Stomach (tissue), 9 donors: ENCODE measurements around the gene CEL. TPM values are rescaled to one million over a fixed set of nuclear protein-coding genes. Genes with fewer than 3 reads are reported as not detected.

Experiments
- DNase-seq, 2 donors: peaks; one replicate each; pipeline versions ENCODE4 v3.0.0 to v3.0.0-alpha.2; 2013 to 2019
- H3K27ac ChIP-seq, 5 donors: fragments of 200-600 bp in 4 of 5; sonication (generic) in 4 of 5; one replicate each; pipeline ENCODE4 v1.5.1; 2013 to 2019; ENCODE audit warnings: mild to moderate bottlenecking in 1 of 5, moderate library complexity in 1 of 5
- H3K27me3 ChIP-seq, 3 donors: fragments of 200-600 bp; sonication (generic); one replicate each; pipeline ENCODE4 v1.5.1; 2017 to 2019; ENCODE audit warnings: mixed run types in 1 of 3
- H3K36me3 ChIP-seq, 4 donors: fragments of 200-600 bp; sonication (generic); 1 replicate in 3 of 4; 2 replicates in 1 of 4; pipeline ENCODE4 v1.5.1; 2016 to 2019
- H3K4me1 ChIP-seq, 4 donors: fragments of 200-600 bp; sonication (generic); one replicate each; pipeline ENCODE4 v1.5.1; 2016 to 2019
- H3K4me3 ChIP-seq, 4 donors: fragments of 200-600 bp; sonication (generic) in 3 of 4; one replicate each; pipeline ENCODE4 v1.5.1; 2016 to 2019; ENCODE audit warnings: mild to moderate bottlenecking in 1 of 4
- H3K9me3 ChIP-seq, 4 donors: fragments of 200-600 bp; sonication (generic); one replicate each; pipeline ENCODE4 v1.5.1; 2016 to 2019
- EP300 ChIP-seq: sonication (generic); formaldehyde crosslinking; IDR thresholded peaks from one replicate; pipeline ENCODE4 v1.6.1; 2017; ENCODE audit warnings: antibody characterized with exemption
- POLR2A ChIP-seq, 4 donors: fragments of 450-650 bp; IDR thresholded peaks; one replicate each; pipeline ENCODE4 v1.6.1; 2016; ENCODE audit warnings: antibody characterized with exemption in 4 of 4, control low read depth in 2 of 4, mild to moderate bottlenecking in 1 of 4, moderate library complexity in 1 of 4
- POLR2AphosphoS5 ChIP-seq, 3 donors: sonication (generic); formaldehyde crosslinking; IDR thresholded peaks; one replicate each; pipeline ENCODE4 v1.6.1; 2016; ENCODE audit warnings: antibody characterized with exemption in 3 of 3
- WGBS, 5 donors: extraction: QIAGEN DNeasy Blood & Tissue Kit in 3 of 5; methylation state at CpG; one replicate each; pipeline versions ENCODE4 v1.1.5 to v1.1.7; 2013 to 2018; 5-methylcytosine and 5-hydroxymethylcytosine counted together
- intact Hi-C: fragments of 100-400 bp; cut with DNase I; formaldehyde crosslinking; loops from one replicate; pipeline ENCODE4 v1.15.1; 2023; ENCODE audit warnings: low total_unique reads
- polyA plus RNA-seq, 3 donors: library from polyadenylated mRNA; stranded (reverse); fragments of 200-250 nt; gene quantifications; one replicate each; pipeline ENCODE4 v1.2.3, GENCODE V29; 2013
- total RNA-seq, 5 donors: library from RNA; depleted of rRNA; stranded (reverse); fragments of >200 nt; gene quantifications; one replicate each; pipeline versions ENCODE4 v1.1.0 to v1.2.3, GENCODE V29; 2014 to 2016
- TF ChIP-seq, protein P1 (sequence below), 7 experiments: fragments of 450-650 bp in 4 of 7; fragments of 200-600 bp in 3 of 7; sonication (generic) in 3 of 7; IDR thresholded peaks; one replicate each; pipeline ENCODE4 v1.5.1; 2016 to 2019; ENCODE audit warnings: antibody characterized with exemption in 7 of 7, control low read depth in 2 of 7, mild to moderate bottlenecking in 1 of 7
- donor health status: healthy with polysubstance abuse.
- donor health status: Bipolar disorder and iron deficiency.
- donor health status: healthy.

The CEL gene
- total and polyA plus RNA-seq, 8 donors = 1.2 to 9.9 (median 2.0) TPM; not detected in 3

DNA sequence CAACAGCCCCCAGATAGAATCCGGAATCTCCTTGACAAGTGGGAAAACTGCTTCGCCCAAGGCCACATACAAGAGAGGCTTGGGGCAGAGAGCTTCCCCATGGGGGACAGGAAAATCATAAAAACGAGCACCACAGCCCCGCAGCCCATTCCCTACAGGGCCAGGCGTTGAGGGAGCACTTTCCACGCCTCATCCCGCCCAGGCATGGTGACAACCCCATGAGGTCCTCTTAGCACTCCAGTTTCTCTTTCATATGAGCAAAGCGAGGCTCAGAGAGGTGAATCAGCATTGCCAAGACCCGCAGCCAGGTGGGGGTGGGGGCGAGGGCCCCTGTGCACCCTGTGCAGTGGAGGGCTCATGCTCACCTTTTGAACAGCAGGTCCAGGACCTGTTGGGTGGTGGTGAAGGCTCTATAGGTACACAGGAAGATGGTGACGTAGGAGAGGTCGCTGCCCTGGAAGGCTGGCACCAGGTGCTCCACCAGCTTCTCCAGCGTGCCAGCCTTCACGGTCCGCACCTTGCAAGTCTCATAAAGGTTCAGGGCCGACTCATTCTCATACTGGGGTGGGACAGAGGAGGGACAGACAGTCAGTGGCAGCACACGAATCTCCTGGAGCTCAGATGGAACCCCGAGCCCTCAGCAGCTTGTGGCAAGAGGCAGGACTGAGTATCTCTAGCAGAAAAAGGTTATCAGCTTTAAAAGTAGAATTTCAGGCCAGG is 48.3 kb downstream of the CEL start:
- Histone ChIP-seq H3K27ac (no peak overlapping the region), H3K36me3 (peaks cover 55 to 71% (median 70%) of the 10 kb centered on the region in 4 donors), H3K27me3 (no peaks in the 10 kb centered on the region), H3K4me3 (no peak overlapping the region), H3K9me3 (no peaks in the 10 kb centered on the region), H3K4me1 (peaks cover 25 to 37% (median 31%) of the 10 kb centered on the region in 4 donors)
- TF ChIP-seq, protein P1, sequence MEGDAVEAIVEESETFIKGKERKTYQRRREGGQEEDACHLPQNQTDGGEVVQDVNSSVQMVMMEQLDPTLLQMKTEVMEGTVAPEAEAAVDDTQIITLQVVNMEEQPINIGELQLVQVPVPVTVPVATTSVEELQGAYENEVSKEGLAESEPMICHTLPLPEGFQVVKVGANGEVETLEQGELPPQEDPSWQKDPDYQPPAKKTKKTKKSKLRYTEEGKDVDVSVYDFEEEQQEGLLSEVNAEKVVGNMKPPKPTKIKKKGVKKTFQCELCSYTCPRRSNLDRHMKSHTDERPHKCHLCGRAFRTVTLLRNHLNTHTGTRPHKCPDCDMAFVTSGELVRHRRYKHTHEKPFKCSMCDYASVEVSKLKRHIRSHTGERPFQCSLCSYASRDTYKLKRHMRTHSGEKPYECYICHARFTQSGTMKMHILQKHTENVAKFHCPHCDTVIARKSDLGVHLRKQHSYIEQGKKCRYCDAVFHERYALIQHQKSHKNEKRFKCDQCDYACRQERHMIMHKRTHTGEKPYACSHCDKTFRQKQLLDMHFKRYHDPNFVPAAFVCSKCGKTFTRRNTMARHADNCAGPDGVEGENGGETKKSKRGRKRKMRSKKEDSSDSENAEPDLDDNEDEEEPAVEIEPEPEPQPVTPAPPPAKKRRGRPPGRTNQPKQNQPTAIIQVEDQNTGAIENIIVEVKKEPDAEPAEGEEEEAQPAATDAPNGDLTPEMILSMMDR (IDR thresholded peaks at IDR 0.05) = no peak
- TF ChIP-seq EP300 (no peak), POLR2AphosphoS5 (IDR thresholded peaks at IDR 0.05) (no peak), POLR2A (IDR thresholded peaks at IDR 0.05) (no peak)
- intact Hi-C loops = no loop called here
- DNase-seq = no peak
- WGBS, 5 donors = 91 to 95% (median 94%) methylated on average over 18 of the region's 18 CpGs

DNA sequence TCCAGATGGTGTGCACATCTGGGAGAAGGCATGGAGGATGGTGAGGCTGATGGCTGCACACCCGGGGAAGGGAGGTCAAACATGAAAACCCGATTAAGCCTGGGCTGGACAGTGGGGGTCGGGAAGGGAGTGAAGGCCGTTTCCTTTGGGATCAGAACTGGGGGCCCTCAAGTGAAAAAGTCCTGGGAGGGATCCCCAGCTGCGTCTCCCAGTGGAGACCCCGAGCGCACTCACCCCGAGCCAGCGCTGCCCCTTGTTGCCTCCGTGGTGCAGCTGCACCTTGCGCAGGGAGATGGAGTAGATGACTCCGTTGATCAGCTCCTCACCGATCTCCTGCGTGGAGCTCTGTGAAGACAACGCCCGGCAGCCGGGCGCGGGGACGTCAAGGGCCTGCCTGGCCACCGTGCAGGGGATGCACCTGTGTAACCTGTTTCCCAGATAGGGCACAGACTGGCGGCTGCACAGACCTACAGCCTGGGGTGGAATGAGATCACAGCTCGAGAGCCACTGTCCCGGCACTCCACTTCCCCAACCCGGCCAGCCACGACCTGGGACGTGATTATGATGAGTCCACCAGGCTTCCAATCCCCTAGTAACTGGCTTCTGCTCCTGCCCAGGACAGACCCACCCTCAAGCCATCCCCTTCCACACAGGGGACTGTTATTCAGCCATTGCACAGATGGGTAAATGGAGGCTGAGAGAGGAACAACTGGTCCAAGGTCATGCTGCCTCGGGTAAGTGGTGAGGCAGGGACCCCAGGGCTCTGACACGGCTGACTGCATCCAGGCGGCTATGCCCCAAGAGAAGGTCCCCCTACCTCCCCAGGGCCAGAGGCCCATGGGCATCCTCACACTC is 50.3 kb downstream of the CEL start:
- intact Hi-C loops = no loop called here
- H3K4me1 ChIP-seq = peaks cover 36 to 57% (median 48%) of the 10 kb centered on the region in 4 donors
- H3K36me3 ChIP-seq = peaks cover 39 to 51% (median 51%) of the 10 kb centered on the region in 4 donors
- DNase-seq = no peak
- 81 to 92% (median 89%) methylated on average over 9 to 30 of the region's 30 CpGs for WGBS, 5 donors
- H3K27ac ChIP-seq = peak overlapping the region in 4 of 5 donors; percentile 63 to 91 (median 76)
- no peaks in the 10 kb centered on the region for H3K9me3 ChIP-seq
- TF ChIP-seq POLR2A (IDR thresholded peaks at IDR 0.05) = no peak
- TF ChIP-seq, protein P1 (IDR thresholded peaks at IDR 0.05) = no peak
- no peak for TF ChIP-seq EP300
- TF ChIP-seq POLR2AphosphoS5 (IDR thresholded peaks at IDR 0.05) = no peak
- H3K4me3 ChIP-seq = no peak overlapping the region
- no peaks in the 10 kb centered on the region for H3K27me3 ChIP-seq

DNA sequence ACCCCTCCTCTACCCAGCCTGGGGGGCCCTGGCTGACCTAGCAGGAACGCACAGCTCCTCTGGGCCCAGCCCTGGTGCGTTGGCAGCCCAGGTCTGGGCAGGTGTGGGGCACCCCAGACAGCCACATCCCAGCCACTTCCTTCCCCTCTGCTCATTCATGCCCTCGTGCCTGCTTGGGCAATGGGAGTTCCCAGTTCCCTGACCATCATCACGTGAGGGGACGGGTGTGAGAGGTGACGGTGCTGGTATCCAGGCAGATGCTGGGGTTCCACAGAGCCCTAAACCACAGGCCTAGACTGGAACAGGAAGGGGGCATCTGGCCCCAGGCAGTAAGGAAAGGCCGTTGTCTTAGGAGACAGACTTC is 50.9 kb downstream of the CEL start:
- intact Hi-C loops = no loop called here
- TF ChIP-seq EP300 = no peak
- TF ChIP-seq POLR2AphosphoS5 (IDR thresholded peaks at IDR 0.05) = peak in 1 of 3 donors; percentile 16
- Histone ChIP-seq H3K36me3 (peaks cover 33 to 45% (median 45%) of the 10 kb centered on the region in 4 donors), H3K4me1 (peaks cover 42 to 63% (median 54%) of the 10 kb centered on the region in 4 donors), H3K9me3 (no peaks in the 10 kb centered on the region), H3K4me3 (no peak overlapping the region), H3K27me3 (no peaks in the 10 kb centered on the region), H3K27ac (peak overlapping the region; percentile 23 to 91 (median 72))
- DNase-seq = peak in 1 of 2 donors; percentile 59
- 56 to 78% (median 74%) methylated on average over 7 of the region's 7 CpGs for WGBS, 5 donors

DNA sequence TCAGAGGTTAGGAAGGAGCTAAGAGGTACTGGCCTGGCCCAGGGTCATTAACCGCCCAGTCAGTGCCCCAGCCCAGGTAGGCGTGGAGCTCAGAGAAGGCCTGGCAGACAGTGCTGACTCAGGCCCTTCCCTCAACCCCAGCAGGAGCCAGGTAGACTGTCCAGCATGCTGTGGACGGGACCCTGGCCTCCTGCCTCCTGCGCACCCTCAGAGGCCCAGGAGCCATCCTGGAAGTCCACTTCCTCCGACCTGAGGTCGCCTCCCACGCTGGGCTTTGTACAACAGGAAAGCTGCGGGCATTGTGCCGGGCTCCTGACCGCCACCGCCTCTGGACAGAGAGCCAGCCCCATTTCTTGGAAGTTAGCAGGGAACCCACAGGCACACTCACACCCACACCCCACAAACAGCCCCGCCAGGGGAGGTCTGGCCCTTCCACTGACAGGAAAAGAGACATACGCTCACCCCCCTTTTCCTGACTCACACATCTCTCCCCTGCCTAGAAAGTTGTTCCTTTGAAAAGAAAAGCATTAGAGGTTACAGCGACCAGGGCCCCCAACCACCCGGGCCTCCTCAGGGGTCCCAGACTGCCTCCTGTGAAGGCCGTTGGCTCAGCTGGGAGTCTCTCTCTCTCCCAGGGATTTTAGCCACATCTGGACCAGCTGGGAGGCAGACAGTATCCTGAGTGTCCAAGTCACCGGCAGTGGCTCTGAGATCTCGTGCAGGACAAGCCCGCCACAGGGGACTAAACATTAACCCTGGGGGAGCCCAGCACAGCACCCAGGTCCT is 51.6 kb downstream of the CEL start:
- Histone ChIP-seq H3K27ac (peak overlapping the region; percentile 23 to 91 (median 72)), H3K4me1 (peaks cover 47 to 70% (median 62%) of the 10 kb centered on the region in 4 donors), H3K4me3 (peak overlapping the region in 1 of 4 donors; percentile 17), H3K9me3 (no peaks in the 10 kb centered on the region), H3K27me3 (no peaks in the 10 kb centered on the region), H3K36me3 (peaks cover 27 to 38% (median 38%) of the 10 kb centered on the region in 4 donors)
- peak in 1 of 2 donors; percentile 32 for DNase-seq
- intact Hi-C loops = no loop called here
- TF ChIP-seq POLR2A (IDR thresholded peaks at IDR 0.05) (no peak), EP300 (no peak), POLR2AphosphoS5 (IDR thresholded peaks at IDR 0.05) (no peak)
- TF ChIP-seq, protein P1 (IDR thresholded peaks at IDR 0.05) = no peak
- 47 to 76% (median 72%) methylated on average over 15 to 19 of the region's 19 CpGs for WGBS, 5 donors
